HCEC 1CT (cell line): Measurements from ENCODE around the gene RNF41.

ENCODE experiments used
- DNase-seq: peaks from one replicate; pipeline ENCODE4 v3.0.0-alpha.2; 2017

The RNF41 gene

DNA sequence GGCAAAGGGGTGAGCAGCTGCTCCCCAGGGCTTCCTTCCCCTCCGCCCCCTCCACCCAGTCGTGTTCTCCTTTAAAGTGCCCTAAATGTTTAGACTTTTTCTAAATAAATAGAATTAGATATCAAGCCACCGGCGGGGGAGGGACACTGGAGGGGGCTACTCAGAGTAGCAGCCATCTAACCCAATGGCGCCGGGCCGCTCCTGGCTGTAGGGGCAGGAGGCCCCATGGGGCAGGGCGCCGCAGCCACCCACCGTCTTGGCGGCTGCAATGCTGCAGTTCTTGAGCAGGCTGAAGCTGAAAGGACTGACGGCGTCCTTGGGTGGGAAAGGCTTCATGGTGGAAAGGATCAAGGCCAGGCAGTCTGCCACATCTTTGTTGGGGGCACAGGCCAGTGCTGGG, 21.3 kb upstream of the RNF41 start:
- DNase-seq: no peak

- DNase-seq: no peak
Observed at GRCh38 chr12:56241424-56242303, 19.9 kb upstream of the RNF41 start.

- no peak for DNase-seq
Observed at GRCh38 chr12:56237552-56237951, 15.8 kb upstream of the RNF41 start.

GRCh38 chr12:56236985-56237384, 15.3 kb upstream of the RNF41 start:
- DNase-seq: no peak

DNA sequence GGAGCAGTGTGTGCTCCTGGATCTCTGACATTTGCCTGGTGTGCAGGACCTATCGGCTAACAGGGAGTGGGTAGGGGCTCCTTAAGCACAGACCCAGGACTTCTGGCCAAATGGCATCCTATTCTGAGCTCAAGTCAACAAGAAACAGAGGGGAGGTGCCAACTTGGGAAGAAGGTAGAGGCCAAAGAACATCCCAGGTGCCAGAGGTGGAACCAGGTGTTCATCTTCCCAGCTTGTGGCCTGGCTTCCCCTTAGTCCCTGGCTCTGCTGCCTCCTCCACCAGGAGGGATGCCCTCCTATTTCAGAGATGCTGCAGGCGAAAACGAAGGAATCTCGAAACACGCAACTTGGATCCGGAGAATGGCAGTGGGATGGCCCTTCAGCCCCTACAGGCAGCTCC, 14.4 kb upstream of the RNF41 start:
- DNase-seq: no peak

- DNase-seq: no peak
Observed at GRCh38 chr12:56234746-56235436, 13.2 kb upstream of the RNF41 start.

DNA sequence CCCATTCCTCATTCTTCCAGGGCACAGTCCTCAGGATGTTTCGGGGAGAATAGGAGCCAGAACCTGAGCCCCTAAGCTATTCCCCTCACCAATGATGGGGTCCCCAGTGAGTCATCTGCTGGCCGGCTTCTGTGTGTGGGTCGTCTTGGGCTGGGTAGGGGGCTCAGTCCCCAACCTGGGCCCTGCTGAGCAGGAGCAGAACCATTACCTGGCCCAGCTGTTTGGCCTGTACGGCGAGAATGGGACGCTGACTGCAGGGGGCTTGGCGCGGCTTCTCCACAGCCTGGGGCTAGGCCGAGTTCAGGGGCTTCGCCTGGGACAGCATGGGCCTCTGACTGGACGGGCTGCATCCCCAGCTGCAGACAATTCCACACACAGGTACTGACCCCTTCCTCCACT, 9.5 kb upstream of the RNF41 start:
- DNase-seq: no peak

DNA sequence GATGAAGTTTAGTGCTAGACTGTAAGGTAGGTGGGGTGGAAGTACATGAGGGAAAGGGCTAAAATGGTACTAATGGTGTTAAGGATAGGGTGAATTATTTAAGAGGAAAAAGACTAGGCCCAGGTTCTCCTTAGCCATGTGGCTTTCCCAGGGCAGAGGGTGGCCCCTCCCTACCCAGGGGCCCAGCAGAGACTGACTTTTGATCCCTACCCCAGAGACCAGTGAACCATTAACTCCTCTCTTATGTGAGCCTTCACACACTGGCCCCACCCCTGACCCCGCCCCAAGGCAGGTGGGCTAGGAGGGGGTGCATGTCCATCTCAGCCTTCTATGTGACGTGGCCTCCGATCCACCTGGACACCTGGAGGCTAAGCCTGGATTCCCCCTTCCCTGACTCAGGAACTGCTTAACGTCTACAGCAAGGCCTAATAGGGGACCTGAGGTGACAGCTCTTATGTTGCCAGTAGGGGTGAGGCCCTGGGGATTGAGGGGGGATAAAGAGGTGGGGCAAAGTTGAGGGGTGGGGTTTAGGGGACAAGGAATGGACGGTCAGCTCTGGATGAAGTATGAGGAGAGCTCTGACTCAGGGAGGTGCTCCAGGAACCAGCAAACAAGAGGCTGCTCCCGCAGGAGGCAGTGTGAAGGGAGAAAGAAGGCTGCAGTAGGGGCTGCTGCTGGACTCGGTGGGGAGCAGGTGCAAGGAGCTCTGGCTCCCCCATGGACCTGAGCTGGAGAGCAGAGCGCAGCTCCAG, 8.9 kb upstream of the RNF41 start:
- DNase-seq: no peak

- DNase-seq: no peak
Observed at GRCh38 chr12:56229916-56230431, 8.3 kb upstream of the RNF41 start, which contains the start of gene SLC39A5. Gene SLC39A5, plus strand, starts transcription at chr12:56230051. Its CDS starts 1,224 bp downstream, at chr12:56231275.

DNA sequence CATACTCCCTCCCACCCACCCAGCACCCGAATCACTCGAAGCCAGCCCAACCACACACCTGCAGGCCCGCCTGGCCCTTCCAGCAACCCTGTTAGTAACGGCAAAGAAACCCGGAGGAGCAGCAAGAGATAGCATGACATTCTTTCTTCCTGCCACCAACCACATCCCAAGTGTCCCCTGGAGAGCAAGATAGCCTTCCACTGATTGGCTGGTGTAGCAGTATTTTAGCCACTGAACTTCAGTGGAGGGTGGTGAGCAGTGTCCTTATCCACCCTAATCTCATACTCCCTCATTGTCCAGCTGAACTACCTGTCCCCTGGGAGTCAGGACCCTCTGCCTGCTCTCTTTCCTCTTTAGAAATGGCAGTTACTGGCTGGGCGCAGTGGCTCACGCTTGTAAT, 7.4 kb upstream of the RNF41 start:
- no peak for DNase-seq

DNA sequence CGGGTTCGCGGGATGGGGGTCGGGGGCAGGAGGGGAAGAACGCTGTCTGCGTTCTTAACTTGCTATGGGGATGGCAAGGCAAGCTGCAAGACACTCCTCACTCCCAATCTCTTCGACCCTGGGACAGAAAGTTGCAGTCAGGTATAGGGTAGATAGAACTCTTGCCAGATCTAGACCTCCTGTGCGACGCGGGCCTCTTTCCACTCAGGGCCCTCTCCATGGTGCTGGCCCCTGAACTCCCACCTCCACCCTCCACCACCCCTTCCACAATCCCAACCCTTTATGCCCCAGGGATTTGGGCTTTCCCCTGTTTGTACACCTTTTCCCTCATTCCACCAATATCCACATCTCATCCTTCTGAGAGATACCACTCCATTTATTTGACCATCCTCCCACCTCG, 3.2 kb upstream of the RNF41 start:
- DNase-seq: no peak

- peak; percentile 98 for DNase-seq
Observed at GRCh38 chr12:56224102-56224701, 2.5 kb upstream of the RNF41 start, which contains the start of gene NABP2. Gene NABP2, plus strand, starts transcription at chr12:56224342. Its CDS starts 515 bp downstream, at chr12:56224857.

DNA sequence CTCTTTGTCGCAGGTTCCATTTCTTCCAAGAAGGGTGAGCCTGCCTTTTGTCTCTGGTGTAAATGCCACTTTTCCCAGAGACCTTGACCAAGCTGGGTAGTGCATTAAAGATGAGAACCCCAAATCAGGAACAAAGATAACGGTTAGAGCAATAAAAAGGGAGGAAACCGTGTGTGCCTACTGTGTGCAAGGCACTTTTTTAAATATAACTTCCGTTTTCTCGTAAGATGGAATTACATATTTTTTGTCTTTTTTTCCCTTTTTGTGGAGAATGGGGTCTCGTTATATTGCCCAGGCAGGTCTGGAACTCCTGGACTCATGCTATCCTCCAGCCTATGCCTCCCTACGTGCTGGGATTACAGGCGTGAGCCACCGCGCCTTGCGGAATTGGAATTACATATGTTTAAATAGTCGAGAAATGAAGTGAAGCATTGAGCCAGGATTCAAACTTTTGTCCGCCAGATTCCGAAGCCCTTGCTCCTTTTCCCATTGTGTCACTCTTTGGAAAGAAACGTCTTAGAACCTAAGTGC, 1.9 kb upstream of the RNF41 start:
- DNase-seq: no peak

DNA sequence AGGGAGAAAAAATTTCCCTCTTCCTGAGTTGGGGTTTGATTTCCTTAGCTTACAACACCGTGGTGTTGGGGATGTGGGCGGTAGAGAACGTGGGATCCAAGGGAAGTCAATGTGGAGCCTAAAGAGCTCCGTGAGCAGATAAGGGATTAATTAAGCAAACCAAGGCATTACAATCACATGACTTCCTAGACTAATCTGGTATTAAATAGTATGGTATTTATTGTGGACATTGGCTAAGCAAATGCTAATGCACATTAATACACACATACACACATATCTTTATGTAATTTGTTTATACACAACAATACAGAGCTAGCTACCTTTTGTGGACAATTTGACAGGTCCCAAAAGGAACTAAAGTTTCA, 791 bp upstream of the RNF41 start:
- no peak for DNase-seq

DNA sequence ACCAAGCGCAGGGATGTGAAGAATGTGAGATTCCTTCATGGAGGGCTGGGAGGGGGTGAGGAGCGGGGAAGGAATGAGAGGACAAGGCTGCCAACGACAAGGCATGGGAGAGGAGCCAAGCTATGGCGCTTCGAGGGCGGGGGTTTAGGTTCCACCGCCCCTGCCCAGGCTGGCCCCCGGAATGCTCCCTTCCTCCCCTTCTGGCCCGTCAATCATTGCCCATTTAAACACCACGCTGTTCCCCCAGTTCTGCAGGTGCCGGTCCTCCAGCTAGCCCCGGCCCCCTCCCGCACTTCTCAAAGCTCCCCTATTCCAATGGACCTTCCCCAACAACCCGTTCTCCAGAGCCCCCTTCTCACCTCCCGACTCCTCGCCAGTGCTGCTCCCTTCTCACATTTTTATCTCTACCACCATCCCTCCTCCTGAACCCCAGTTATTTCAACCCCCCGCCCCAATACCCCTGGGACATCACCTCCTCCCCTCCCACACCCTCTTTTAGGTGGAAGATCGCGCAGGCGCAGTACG, 428 bp downstream of the RNF41 start:
- peak; percentile 54 for DNase-seq

DNA sequence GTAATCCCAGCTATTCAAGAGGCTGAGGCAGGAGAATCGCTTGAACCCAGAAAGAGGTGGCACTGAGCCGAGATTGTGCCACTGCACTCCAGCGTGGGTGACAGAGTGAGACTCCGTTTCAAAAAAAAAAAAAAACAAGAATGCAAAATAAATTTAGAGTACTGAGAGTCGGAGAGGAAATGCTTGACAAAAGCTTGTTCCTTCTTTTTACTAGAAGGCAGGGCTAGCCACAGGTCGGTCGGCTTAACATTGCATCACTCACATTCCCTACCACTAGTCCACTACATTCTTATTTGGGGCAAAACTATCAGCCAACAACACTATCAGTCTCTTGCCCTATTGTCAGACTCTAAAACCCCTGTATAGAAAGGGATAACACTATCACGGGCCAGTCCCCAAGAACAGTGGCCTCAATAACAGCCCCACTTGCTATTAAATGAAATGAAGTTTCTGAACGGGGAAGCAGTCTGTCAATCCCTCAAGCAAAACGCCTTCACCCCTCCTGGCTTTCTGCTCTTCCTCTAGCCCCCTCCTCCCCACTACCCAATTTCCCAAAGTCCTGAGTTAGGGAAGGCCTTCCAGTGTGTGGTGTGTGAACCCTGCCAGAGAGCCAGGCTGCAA, 1.0 kb downstream of the RNF41 start:
- peak; percentile 49 for DNase-seq

- no peak for DNase-seq
Observed at GRCh38 chr12:56219840-56220239, 1.9 kb downstream of the RNF41 start.

DNA sequence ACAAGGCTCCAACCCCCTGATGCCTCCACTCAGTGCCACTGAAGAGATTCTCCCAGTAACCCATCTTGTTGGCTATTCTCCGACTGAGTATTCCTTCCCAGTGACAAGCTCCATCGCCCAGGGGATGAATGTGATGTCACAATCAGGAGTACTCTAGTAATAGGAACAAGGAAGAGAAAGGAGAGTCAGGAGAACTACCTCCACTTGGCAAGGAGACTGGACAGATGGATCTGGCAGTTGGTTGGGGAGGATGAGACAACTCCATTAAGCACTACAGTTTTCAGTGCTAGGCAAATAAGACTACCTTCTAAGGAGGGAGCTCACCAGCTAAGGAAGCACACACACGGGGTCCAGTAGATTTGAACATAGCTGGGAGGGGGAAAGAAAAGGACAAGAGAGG, 5.3 kb downstream of the RNF41 start:
- DNase-seq: no peak

DNA sequence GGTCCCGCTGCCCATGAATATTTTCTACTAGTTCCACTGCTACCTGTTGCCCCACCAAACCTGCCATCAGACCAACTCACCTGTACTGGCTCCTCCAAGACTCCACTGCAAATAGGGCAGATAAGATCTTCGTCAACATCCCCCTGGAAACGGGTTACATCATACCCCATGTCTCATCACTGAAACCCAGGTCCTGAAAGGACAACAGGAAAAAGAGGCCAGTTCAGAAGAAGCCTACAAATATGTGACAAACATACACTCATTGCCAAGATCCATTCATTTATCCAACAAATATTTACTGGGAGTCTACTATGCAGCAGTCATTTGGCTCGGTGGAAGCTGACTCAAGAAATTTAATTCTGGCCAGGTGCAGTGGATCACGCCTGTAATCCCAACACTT, 7.8 kb downstream of the RNF41 start:
- DNase-seq: no peak

- no peak for DNase-seq
Observed at GRCh38 chr12:56212361-56212760, 9.4 kb downstream of the RNF41 start.

DNA sequence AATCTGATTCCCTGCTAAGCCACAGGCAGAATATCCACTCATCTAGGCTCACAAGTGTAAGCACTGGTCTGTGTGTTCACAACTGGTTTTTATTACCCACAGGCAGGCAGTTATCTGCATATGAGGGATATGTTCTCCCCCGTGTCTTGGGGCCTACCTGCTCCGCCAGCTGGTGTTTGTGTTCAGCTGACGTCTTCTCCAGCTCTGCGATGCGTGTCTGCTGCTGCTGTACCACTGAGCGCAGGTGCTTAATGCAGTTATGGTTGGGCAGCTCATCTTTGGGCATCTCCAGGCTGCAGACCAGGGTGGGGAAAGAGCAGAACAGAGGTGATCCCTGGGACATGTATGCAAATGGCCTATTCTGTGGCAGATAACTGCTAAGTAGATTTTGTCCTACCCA, 13.7 kb downstream of the RNF41 start:
- no peak for DNase-seq
